Measurements from ENCODE around the gene GNB1L.

The GNB1L gene

DNA sequence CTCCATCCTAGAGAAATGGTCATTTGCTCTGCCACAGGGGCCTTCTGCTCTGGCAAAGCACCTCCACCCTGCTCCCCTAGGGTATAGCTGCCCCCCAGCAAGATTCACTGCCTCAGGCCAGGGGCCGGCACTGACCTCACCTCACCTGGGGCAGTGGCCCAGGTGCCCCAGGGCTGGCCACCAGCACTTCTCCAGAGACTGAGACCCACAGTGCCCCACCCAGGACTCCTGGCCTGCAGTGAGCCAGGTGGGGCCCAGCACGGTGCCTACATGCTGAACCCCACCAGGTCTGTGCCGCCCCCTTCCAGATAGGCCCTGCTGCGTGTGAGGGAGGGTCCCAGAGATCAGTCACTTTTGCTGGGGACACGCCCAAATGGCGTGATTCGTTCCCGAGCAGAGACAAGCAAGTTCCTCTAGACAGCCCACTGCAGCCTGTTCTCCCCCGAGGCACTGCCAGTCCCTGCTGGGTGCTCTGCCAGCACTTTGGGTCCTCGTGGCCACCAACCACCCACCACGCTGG is 10.8 kb downstream of the GNB1L start:
- TF ChIP-seq, protein P1, sequence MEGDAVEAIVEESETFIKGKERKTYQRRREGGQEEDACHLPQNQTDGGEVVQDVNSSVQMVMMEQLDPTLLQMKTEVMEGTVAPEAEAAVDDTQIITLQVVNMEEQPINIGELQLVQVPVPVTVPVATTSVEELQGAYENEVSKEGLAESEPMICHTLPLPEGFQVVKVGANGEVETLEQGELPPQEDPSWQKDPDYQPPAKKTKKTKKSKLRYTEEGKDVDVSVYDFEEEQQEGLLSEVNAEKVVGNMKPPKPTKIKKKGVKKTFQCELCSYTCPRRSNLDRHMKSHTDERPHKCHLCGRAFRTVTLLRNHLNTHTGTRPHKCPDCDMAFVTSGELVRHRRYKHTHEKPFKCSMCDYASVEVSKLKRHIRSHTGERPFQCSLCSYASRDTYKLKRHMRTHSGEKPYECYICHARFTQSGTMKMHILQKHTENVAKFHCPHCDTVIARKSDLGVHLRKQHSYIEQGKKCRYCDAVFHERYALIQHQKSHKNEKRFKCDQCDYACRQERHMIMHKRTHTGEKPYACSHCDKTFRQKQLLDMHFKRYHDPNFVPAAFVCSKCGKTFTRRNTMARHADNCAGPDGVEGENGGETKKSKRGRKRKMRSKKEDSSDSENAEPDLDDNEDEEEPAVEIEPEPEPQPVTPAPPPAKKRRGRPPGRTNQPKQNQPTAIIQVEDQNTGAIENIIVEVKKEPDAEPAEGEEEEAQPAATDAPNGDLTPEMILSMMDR (IDR thresholded peaks at IDR 0.05): no peak
- peak overlapping the region; percentile 19 for H3K4me3 ChIP-seq
- DNase-seq (ENCODE audit: low spot score): peak; percentile 74
- H3K27ac ChIP-seq: peak overlapping the region; percentile 32 to 81

DNA sequence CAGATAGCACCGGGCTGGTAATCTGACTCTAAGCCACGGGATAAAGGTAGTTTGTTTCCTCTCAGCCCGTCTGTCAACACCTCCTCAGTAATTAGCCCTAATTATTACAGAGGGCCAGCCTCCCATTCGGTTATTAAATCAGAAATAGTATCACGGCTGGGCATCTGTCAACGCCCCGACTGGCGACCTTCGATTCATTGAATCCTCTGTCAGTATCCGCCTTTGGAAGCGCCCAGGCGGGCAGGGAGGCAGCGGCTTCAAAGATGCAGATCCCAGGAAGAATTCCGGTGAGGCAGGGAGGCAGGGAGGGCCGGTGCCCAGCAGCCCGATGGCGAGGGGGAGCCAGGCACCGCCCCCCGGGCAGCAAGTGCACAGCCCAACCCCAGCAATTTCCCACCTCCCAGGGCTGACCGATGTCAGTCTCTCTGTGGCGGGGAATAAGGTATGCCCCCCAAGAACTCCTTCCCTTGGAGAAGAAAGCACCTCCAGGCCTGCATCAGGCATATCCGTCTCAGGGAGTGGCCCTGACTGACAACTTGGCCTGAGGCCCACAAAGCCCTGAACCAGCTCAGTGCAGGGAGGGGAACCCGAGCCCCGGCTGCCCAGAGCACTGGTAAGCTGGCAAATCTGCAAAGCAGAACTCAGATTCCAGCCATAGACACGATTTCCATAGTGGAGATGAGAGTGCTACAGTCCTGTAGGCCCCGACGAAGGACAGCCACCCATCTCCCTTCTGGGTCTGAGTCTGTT is 11.4 kb downstream of the GNB1L start:
- Histone ChIP-seq H3K4me3 (no peak overlapping the region), H3K27ac (peak overlapping the region in 1 of 2 donors; percentile 81)
- DNase-seq (ENCODE audit: low spot score): no peak
- TF ChIP-seq, protein P1 (IDR thresholded peaks at IDR 0.05): no peak

DNA sequence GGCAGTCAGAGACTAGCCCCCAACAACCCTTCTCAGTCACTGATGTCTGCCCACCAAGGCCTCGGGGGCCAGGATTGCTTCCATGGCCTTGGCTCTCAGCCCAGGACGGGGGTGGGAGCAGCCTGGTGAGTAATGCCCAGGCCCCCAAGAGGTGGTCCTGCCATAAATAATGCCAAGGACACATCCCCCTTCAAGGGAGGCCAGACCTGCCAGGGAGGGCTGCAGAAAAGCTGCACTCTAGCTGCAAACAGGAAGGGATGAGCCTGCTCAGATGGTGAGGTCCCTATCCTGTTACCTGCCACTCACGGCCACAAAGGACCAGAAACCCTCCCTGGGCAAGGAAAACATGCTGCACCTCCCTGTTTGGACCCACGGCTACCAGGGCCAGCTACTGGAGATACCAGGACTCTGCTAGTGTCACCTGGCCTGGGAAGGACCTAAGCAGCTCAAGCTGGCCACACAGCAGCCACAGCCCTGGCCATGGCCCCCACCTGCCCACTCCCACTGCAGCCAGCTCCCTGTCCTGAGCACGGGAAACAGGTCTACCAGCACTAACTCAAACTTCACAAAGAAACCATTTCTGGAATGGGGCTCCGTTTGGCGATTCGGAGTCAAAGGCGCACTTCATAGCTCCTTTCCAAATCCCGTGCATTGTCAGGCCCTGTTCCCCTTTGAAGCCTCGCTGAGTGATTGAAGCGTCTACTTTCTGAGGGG is 12.1 kb downstream of the GNB1L start:
- no peak overlapping the region for H3K27ac ChIP-seq
- TF ChIP-seq, protein P1 (IDR thresholded peaks at IDR 0.05): no peak
- no peak for DNase-seq (ENCODE audit: low spot score)
- H3K4me3 ChIP-seq: no peak overlapping the region

DNA sequence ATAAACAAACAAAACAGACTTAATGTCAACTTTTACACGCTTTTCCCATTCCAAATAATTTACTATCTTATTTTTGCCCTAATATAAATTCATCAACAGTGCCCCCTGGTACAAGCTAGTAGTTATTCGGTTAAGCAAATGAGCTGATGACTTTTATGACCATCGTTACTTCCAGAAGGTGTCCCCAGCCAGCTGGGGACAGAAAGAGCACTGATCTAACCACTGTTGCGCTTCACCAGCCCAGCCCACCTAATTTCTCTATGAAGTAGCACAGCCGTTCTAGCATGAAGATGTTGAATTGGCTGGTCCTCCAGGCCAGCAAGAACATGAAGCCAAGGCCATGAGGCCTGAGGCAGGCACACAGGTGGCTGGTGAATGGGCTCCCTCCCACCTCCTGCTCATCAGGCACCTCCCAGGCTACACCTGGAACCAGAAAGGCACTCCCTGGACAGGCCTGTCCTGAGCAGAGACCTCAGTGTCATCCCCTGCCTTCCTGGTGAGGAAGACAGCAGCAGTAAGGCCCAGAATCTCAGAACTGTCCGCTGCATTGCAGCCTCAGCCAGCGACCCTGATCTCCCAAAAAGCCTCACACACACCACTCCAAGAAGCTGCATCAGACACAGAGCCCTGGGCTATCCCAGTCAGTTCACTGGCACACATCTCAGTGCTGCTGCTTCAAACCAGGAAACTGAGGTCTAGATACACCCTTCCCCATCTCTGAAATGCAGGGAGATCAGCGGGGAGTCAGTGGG is 12.9 kb downstream of the GNB1L start:
- H3K4me3 ChIP-seq: no peak overlapping the region
- TF ChIP-seq, protein P1 (IDR thresholded peaks at IDR 0.05): no peak
- no peak for DNase-seq (ENCODE audit: low spot score)
- no peak overlapping the region for H3K27ac ChIP-seq

DNA sequence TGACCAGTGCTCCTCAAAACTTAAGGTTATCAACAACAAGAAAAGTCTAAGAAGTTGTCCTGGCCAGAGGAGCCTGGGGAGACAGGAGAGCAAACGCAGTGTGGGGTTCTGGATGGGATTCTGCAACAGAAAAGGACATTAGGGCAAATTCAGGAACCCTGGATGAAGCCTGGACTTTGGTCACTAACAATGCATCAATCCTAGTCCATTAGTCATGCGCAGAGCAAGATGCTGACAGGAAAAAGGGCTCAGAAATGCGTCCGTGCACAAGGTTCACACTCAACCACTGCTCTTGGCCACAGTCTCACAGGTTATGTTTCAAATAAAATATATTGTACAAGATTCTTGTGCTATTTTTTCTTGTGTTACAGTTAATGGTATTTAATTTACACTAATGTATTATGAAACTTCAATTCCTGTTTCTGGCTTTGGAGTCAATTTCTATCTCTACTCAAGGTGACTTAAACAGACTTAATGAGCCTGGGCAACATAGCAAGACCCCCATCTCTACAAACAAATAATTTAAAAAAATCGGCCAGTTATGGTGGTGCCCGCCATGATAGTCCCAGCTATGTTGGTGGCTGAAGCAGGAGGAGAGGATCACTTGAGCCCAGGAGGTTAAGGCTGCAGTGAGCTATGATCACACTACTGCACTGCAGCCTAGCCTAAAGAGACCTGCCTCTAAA is 13.6 kb downstream of the GNB1L start:
- Histone ChIP-seq H3K4me3 (no peak overlapping the region), H3K27ac (no peak overlapping the region)
- no peak for DNase-seq (ENCODE audit: low spot score)
- TF ChIP-seq, protein P1 (IDR thresholded peaks at IDR 0.05): no peak

DNA sequence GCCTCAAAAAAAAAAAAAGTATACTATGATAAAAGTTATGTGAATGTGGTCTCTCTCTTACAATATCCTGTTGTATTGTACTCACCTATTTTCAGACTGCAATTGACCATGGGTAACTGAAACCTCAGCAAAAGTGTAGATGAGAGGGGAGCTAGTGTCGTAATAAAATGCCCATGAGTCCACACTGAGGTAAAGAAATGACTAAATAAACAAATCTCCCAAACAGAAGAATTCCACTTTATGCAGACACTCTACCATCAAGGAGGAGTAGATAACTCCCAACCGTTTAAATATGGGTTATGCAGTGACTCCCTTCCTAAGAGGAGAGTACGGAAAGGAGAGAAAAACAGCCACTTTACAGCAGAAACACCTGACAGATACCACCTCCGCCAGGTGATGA is 14.6 kb downstream of the GNB1L start:
- no peak overlapping the region for H3K4me3 ChIP-seq
- DNase-seq (ENCODE audit: low spot score): no peak
- H3K27ac ChIP-seq: no peak overlapping the region
- TF ChIP-seq, protein P1 (IDR thresholded peaks at IDR 0.05): no peak
